Endodermal cell (in vitro differentiated cells): ENCODE data around the gene PIKFYVE. TPM values are rescaled to one million over a fixed set of nuclear protein-coding genes. Genes with fewer than 3 reads are reported as not detected.

Experiments
- DNase-seq: peaks from one replicate; pipeline ENCODE4 v3.0.0-alpha.2; 2017
- H3K27ac ChIP-seq: 2 replicates; pipeline ENCODE4 v1.5.1; 2013; ENCODE audit warnings: mild to moderate bottlenecking, low read depth, low read length, moderate library complexity
- H3K27me3 ChIP-seq: 2 replicates; pipeline ENCODE4 v1.6.1; 2013; ENCODE audit warnings: mild to moderate bottlenecking, low read length, moderate library complexity; ENCODE audit not compliant: insufficient read depth, control insufficient read depth, poor library complexity, severe bottlenecking
- H3K36me3 ChIP-seq: 2 replicates; pipeline ENCODE4 v1.7.0; 2013; ENCODE audit warnings: mild to moderate bottlenecking, low read length, moderate library complexity; ENCODE audit not compliant: control insufficient read depth, insufficient read depth
- H3K4me1 ChIP-seq: one replicate; pipeline ENCODE4 v1.7.0; 2013; ENCODE audit warnings: low read length; ENCODE audit not compliant: control insufficient read depth, insufficient read depth
- H3K4me3 ChIP-seq: 2 replicates; pipeline ENCODE4 v1.5.1; 2013; ENCODE audit warnings: mild to moderate bottlenecking, low read length, moderate library complexity
- H3K9ac ChIP-seq: 2 replicates; pipeline ENCODE4 v1.6.1; 2013; ENCODE audit warnings: mild to moderate bottlenecking, low read length, moderate library complexity; ENCODE audit not compliant: poor library complexity, severe bottlenecking; ENCODE audit errors: extremely low read depth
- H3K9me3 ChIP-seq: 2 replicates; pipeline ENCODE4 v1.6.1; 2013; ENCODE audit warnings: mild to moderate bottlenecking, low read length, moderate library complexity; ENCODE audit not compliant: control insufficient read depth
- H3K27ac Mint-ChIP-seq: 2 replicates; pipeline ENCODE4 v1.8.0; 2020; ENCODE audit warnings: mixed read lengths
- H3K27me3 Mint-ChIP-seq: 2 replicates; pipeline ENCODE4 v1.8.0; 2021; ENCODE audit warnings: mild to moderate bottlenecking, mixed read lengths; ENCODE audit not compliant: insufficient read depth
- H3K36me3 Mint-ChIP-seq: 2 replicates; pipeline ENCODE4 v1.8.0; 2020; ENCODE audit warnings: low read depth, mixed read lengths
- H3K4me1 Mint-ChIP-seq: 2 replicates; pipeline ENCODE4 v1.8.0; 2020; ENCODE audit warnings: mixed read lengths
- H3K4me3 Mint-ChIP-seq: 2 replicates; pipeline ENCODE4 v1.8.0; 2020; ENCODE audit warnings: mild to moderate bottlenecking, moderate library complexity, mixed read lengths
- H3K9me3 Mint-ChIP-seq: 2 replicates; pipeline ENCODE4 v1.8.0; 2020; ENCODE audit warnings: mild to moderate bottlenecking, mixed read lengths
- CTCF ChIP-seq: fragments of 200-600 bp; sonication (generic); conservative IDR thresholded peaks from 2 replicates; pipeline ENCODE4 v1.5.0; 2021; ENCODE audit warnings: antibody characterized with exemption, mild to moderate bottlenecking
- WGBS, 2 experiments: methylation state at CpG; one replicate each; pipeline versions ENCODE4 v1.1.5 to v1.1.7; 2013; ENCODE audit warnings: missing lambda C conversion rate in 2 of 2, mixed read lengths in 1 of 2; ENCODE audit not compliant: insufficient coverage in 1 of 2, insufficient read length in 1 of 2; 5-methylcytosine and 5-hydroxymethylcytosine counted together
- total RNA-seq, 2 donors: library from RNA; stranded (reverse); fragmentation: NEBNext Ultra II Directional in 1 of 2; extraction: Animal tissue kit (Norgen Biotek cat#: 25700) in 1 of 2; gene quantifications; 2 replicates in 1 of 2; 3 replicates in 1 of 2; pipeline ENCODE4 v1.2.1, GENCODE V29; 2021

The PIKFYVE gene
- total RNA-seq, 2 donors from 2014 or later = 34.9 to 41.2 TPM

DNA sequence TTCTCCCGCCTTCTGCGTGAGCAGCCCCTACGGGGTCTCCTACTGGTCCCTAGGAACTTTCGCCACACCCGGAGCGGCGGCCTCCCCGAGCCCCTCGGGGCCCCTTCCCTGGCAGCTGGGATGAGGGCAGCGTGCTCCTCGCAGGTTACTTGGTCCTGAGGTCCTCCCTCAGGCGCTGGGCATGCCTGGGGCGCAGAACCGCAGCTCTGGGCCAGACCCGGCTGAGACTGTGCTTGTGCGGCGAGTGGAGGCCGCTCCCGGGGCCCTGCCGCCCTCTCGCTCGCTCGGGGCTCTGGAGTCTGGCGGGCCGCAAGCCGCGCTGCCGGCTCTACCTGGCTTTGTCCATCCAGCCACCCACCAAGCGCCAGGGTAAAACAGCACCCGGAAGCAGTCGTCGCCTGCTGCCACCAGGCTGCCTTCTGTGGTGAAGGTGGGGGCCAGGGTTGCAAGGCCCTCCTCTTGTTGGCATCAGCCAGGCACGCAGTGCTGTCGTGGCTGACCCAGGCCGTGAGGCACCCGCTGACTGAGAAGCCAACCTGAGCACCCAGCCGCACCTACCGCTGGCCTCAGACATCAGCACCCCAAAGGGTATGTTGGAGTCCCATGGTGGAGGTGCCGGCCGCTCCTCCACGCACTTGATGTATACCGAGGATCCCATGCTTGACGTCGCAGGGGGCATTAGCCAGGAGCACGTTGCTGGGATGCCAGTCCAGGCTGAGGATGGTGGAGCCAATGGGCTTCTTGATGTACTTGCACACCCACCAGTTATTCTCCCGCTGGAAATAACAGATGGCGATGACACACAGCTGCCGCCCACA is 94.4 kb downstream of the PIKFYVE start:
- WGBS, 2 experiments = 89 to 94% methylated on average over 35 to 48 of the region's 48 CpGs
- Histone ChIP-seq H3K4me1 (no peaks in the 10 kb centered on the region), H3K9ac (no peak overlapping the region), H3K36me3 (peaks cover 34% of the 10 kb centered on the region), H3K27me3 (no peaks in the 10 kb centered on the region), H3K4me3 (no peak overlapping the region), H3K9me3 (peaks cover 13% of the 10 kb centered on the region), H3K27ac (no peak overlapping the region)
- Mint-ChIP-seq H3K27me3 (no peaks in the 10 kb centered on the region), H3K4me1 (peaks cover 3% of the 10 kb centered on the region), H3K9me3 (peaks cover 16% of the 10 kb centered on the region), H3K27ac (no peak overlapping the region), H3K4me3 (no peak overlapping the region), H3K36me3 (peaks cover 31% of the 10 kb centered on the region)
- no peak for TF ChIP-seq CTCF
- peak; percentile 56 for DNase-seq

DNA sequence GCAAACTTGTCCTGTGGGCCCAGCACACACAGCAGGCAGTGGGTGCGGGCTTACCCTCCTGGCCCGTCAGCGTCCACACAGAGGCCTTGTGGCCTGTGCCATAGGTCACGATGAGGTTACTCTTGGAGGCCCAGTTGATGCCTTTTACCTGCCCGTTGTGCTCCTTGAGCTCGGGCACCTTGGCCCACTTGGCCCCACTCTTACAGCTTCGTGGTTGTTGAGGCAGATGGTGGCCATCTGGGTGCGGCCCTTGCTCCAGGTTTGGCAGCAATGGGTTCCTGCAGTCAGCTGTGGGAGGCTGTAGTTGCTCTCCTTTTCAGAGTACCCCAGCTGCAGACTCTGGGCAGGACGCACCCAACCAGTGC is 95.0 kb downstream of the PIKFYVE start:
- Mint-ChIP-seq H3K9me3 (peaks cover 16% of the 10 kb centered on the region), H3K27me3 (no peaks in the 10 kb centered on the region), H3K36me3 (peaks cover 28% of the 10 kb centered on the region), H3K27ac (no peak overlapping the region), H3K4me1 (peaks cover 3% of the 10 kb centered on the region), H3K4me3 (no peak overlapping the region)
- H3K9me3 ChIP-seq = peaks cover 13% of the 10 kb centered on the region
- no peaks in the 10 kb centered on the region for H3K4me1 ChIP-seq
- H3K9ac ChIP-seq = no peak overlapping the region
- no peaks in the 10 kb centered on the region for H3K27me3 ChIP-seq
- H3K4me3 ChIP-seq = no peak overlapping the region
- H3K36me3 ChIP-seq = peaks cover 29% of the 10 kb centered on the region
- no peak for TF ChIP-seq CTCF
- DNase-seq = no peak
- WGBS, 2 experiments = 88 to 94% methylated on average over 5 to 9 of the region's 9 CpGs
- H3K27ac ChIP-seq = no peak overlapping the region

GRCh38 chr2:208363485-208363884 is 97.4 kb downstream of the PIKFYVE start:
- TF ChIP-seq CTCF = no peak
- WGBS, 2 experiments = 89% methylated on average over 2 of the region's 2 CpGs
- Histone ChIP-seq H3K9ac (no peak overlapping the region), H3K27ac (no peak overlapping the region), H3K4me1 (no peaks in the 10 kb centered on the region), H3K36me3 (peaks cover 7% of the 10 kb centered on the region), H3K27me3 (no peaks in the 10 kb centered on the region), H3K9me3 (peaks cover 13% of the 10 kb centered on the region), H3K4me3 (no peak overlapping the region)
- DNase-seq = no peak
- Mint-ChIP-seq H3K9me3 (peaks cover 16% of the 10 kb centered on the region), H3K4me3 (no peak overlapping the region), H3K4me1 (no peaks in the 10 kb centered on the region), H3K36me3 (peaks cover 15% of the 10 kb centered on the region), H3K27ac (no peak overlapping the region), H3K27me3 (no peaks in the 10 kb centered on the region)
